Prostate gland (tissue), 2 donors: ENCODE measurements around the gene BANP.
"Not testable (repeated sequence)": the region's sequence is repeated elsewhere in the genome, so short reads cannot be mapped to it uniquely, and the experiment has no call there.

Experiments
- CTCF ChIP-seq, 4 experiments: fragments of 200-600 bp in 2 of 4; fragments of 450-650 bp in 2 of 4; sonication (generic) in 2 of 4; IDR thresholded peaks; 1 replicate in 3 of 4; 2 replicates in 1 of 4; pipeline ENCODE4 v1.5.1; 2016 to 2019; ENCODE audit warnings: antibody characterized with exemption in 4 of 4, mild to moderate bottlenecking in 2 of 4, moderate library complexity in 2 of 4
- POLR2A ChIP-seq: fragments of 450-650 bp; IDR thresholded peaks from one replicate; pipeline ENCODE4 v1.6.1; 2016; ENCODE audit warnings: antibody characterized with exemption, mild to moderate bottlenecking
- POLR2AphosphoS5 ChIP-seq: sonication (generic); formaldehyde crosslinking; IDR thresholded peaks from one replicate; pipeline ENCODE4 v1.6.1; 2017; ENCODE audit warnings: antibody characterized with exemption

GRCh38 chr16:88041506-88041905, 90.3 kb downstream of the BANP start:
- not testable (repeated sequence) for TF ChIP-seq CTCF (IDR thresholded peaks at IDR 0.05); POLR2A; POLR2AphosphoS5
